GM06990 (cell line): ENCODE measurements around the gene DNAH17.

Experiments used
- DNase-seq: peaks from one replicate; pipeline ENCODE4 v3.0.0-alpha.2; 2011; ENCODE audit not compliant: insufficient read length; ENCODE audit errors: extremely low read depth
- H3K27me3 ChIP-seq: replicated peaks from 2 replicates; pipeline ENCODE4 v1.6.0; 2011; ENCODE audit warnings: low read length; ENCODE audit not compliant: control insufficient read depth, insufficient read depth
- H3K36me3 ChIP-seq: 2 replicates; pipeline ENCODE4 v1.5.1; 2011; ENCODE audit warnings: low read length; ENCODE audit not compliant: control insufficient read depth, insufficient read depth
- H3K4me3 ChIP-seq: replicated peaks from 2 replicates; pipeline ENCODE4 v1.5.1; 2011; ENCODE audit warnings: low read depth, mild to moderate bottlenecking, control low read depth, low read length
- CTCF ChIP-seq: IDR thresholded peaks from 2 replicates; pipeline ENCODE4 v1.5.1; 2011; ENCODE audit warnings: low read length, control low read depth, mild to moderate bottlenecking, inconsistent platforms; ENCODE audit not compliant: insufficient read depth, poor library complexity, severe bottlenecking

DNAH17 gene

GRCh38 chr17:78493450-78493849, 83.7 kb downstream of the DNAH17 start:
- H3K27me3 ChIP-seq = no peaks in the 10 kb centered on the region
- H3K4me3 ChIP-seq = no peak overlapping the region
- no peak for TF ChIP-seq CTCF

GRCh38 chr17:78492116-78492799, 84.9 kb downstream of the DNAH17 start:
- no peak for DNase-seq
- H3K27me3 ChIP-seq = no peaks in the 10 kb centered on the region
- TF ChIP-seq CTCF = no peak
- H3K36me3 ChIP-seq = no peaks in the 10 kb centered on the region
- H3K4me3 ChIP-seq = no peak overlapping the region

More at GRCh38 chr17:78493450-78493849, 83.7 kb downstream of the DNAH17 start:
- no peak for DNase-seq
- no peaks in the 10 kb centered on the region for H3K36me3 ChIP-seq

GRCh38 chr17:78491236-78492115, 85.7 kb downstream of the DNAH17 start:
- DNase-seq = no peak
- TF ChIP-seq CTCF = no peak

GRCh38 chr17:78490673-78491072, 86.5 kb downstream of the DNAH17 start:
- TF ChIP-seq CTCF = no peak
- no peaks in the 10 kb centered on the region for H3K27me3 ChIP-seq

More at GRCh38 chr17:78491236-78492115, 85.7 kb downstream of the DNAH17 start:
- Histone ChIP-seq H3K27me3 (no peaks in the 10 kb centered on the region), H3K4me3 (no peak overlapping the region), H3K36me3 (no peaks in the 10 kb centered on the region)

GRCh38 chr17:78490156-78490555, 87.0 kb downstream of the DNAH17 start:
- TF ChIP-seq CTCF = no peak
- H3K4me3 ChIP-seq = no peak overlapping the region
- H3K36me3 ChIP-seq = no peaks in the 10 kb centered on the region
- no peaks in the 10 kb centered on the region for H3K27me3 ChIP-seq
- no peak for DNase-seq

More at GRCh38 chr17:78490673-78491072, 86.5 kb downstream of the DNAH17 start:
- H3K36me3 ChIP-seq = no peaks in the 10 kb centered on the region
- H3K4me3 ChIP-seq = no peak overlapping the region
- no peak for DNase-seq
